ENCODE data around the gene EMP1.

EMP1 gene

DNA sequence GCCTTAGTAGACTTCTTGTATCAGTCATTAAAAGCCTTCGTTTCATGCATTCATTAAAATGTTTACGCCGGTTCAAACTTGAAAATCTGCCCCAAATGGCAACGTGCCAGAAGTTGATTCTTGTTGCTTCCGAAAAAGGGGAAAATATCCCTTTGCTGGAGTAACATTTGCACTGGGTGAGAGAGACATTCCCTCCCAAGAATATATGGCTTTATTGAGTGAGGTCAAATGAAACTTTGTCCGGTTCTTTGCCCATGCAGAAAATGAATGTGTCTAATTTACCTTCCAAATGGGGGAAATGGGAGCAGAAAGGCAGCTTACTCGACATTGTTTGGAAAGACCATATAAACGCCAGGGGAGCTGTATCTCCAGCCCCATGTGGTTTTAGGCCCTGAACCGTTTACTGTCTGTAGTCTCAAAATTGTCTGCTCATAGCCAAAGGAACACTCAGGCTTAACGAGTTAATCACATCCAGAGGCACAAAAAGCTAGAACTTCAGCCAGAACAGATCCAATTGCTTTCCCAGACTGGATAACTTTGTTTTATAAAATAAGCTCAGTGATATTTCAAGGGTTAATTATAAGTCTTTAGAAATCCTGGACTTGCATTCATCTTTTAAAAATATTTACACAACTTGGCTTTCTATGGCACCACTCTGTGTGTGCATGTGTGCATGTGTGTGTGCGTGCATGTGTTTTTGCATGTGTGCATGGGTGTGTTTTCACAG lies 2.9 kb upstream of the EMP1 start:
- Histone ChIP-seq H3K27ac (ENCODE audit: low read depth, low read length) (peak overlapping the region; percentile 100), H3K9ac (ENCODE audit: low read length in 5 of 5) (peak overlapping the region in 2 of 5 donors; percentile 36), H3K4me1 (ENCODE audit: control insufficient read depth in 5 of 5, insufficient read depth in 5 of 5, low read length in 5 of 5) (peaks cover 21 to 57% (median 47%) of the 10 kb centered on the region in 5 donors), H3K9me3 (ENCODE audit: control insufficient read depth in 5 of 5, low read length in 5 of 5) (no peaks in the 10 kb centered on the region), H3K27me3 (ENCODE audit: control insufficient read depth in 5 of 5, insufficient read depth in 4 of 5, low read length in 5 of 5) (no peaks in the 10 kb centered on the region), H3K36me3 (ENCODE audit: control insufficient read depth in 5 of 5, insufficient read depth in 5 of 5, low read length in 5 of 5) (no peaks in the 10 kb centered on the region), H3K4me3 (ENCODE audit: low read depth in 1 of 5, low read length in 5 of 5) (peak overlapping the region in 1 of 5 donors; percentile 12)

DNA sequence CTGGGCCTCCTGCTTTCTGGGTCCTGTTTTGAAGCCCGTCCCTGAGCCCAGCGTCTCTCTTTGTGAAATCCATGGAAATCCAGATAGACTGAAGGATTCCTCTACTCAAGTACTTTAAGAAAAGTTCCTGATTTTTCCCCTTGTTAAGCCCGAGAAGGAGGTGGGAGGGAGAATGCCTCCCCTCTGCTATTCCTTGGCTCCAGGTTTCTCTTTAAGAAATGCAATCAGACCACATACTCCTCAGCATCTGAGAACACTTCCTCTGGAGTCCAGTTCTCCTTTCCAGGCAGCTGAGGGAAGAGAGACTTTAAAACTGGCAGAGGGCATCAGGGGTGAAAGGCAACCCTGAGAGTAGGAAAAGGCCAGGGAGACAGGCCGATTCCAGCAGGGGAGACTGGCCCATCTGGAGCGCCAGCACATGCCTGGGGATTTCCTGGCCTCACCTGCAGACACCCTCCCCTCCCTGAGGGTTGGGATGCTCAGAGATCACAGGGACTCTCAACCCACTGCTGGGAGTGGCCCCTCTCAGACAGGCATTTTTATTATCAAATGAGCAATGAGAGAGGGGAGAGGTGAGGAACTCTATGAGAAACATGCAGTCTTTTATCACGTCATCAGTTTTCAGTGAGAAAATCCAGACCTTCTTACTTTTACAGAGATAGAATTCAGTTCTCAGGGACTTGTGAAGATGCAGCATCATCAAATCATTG lies 2.0 kb upstream of the EMP1 start:
- H3K9ac ChIP-seq (ENCODE audit: low read length in 5 of 5), result peak overlapping the region in 4 of 5 donors; percentile 6 to 44 (median 36)
- H3K27me3 ChIP-seq (ENCODE audit: control insufficient read depth in 5 of 5, insufficient read depth in 4 of 5, low read length in 5 of 5), result no peaks in the 10 kb centered on the region
- H3K4me3 ChIP-seq (ENCODE audit: low read depth in 1 of 5, low read length in 5 of 5), result peak overlapping the region in 1 of 5 donors; percentile 12
- H3K4me1 ChIP-seq (ENCODE audit: control insufficient read depth in 5 of 5, insufficient read depth in 5 of 5, low read length in 5 of 5), result peaks cover 14 to 57% (median 46%) of the 10 kb centered on the region in 5 donors
- H3K36me3 ChIP-seq (ENCODE audit: control insufficient read depth in 5 of 5, insufficient read depth in 5 of 5, low read length in 5 of 5), result peaks cover 0 to 7% (median 4%) of the 10 kb centered on the region in 5 donors
- peak overlapping the region; percentile 100 for H3K27ac ChIP-seq (ENCODE audit: low read depth, low read length)
- H3K9me3 ChIP-seq (ENCODE audit: control insufficient read depth in 5 of 5, low read length in 5 of 5), result no peaks in the 10 kb centered on the region

- H3K9ac ChIP-seq (ENCODE audit: low read length in 5 of 5), result peak overlapping the region in 2 of 5 donors; percentile 3 to 58
- no peaks in the 10 kb centered on the region for H3K27me3 ChIP-seq (ENCODE audit: control insufficient read depth in 5 of 5, insufficient read depth in 4 of 5, low read length in 5 of 5)
- peaks cover 3 to 14% (median 9%) of the 10 kb centered on the region in 5 donors for H3K36me3 ChIP-seq (ENCODE audit: control insufficient read depth in 5 of 5, insufficient read depth in 5 of 5, low read length in 5 of 5)
- peaks cover 14 to 60% (median 49%) of the 10 kb centered on the region in 5 donors for H3K4me1 ChIP-seq (ENCODE audit: control insufficient read depth in 5 of 5, insufficient read depth in 5 of 5, low read length in 5 of 5)
- H3K27ac ChIP-seq (ENCODE audit: low read depth, low read length), result peak overlapping the region; percentile 100
- peak overlapping the region in 2 of 5 donors; percentile 95 to 99 for H3K4me3 ChIP-seq (ENCODE audit: low read depth in 1 of 5, low read length in 5 of 5)
- no peaks in the 10 kb centered on the region for H3K9me3 ChIP-seq (ENCODE audit: control insufficient read depth in 5 of 5, low read length in 5 of 5)
Measured at GRCh38 chr12:13195250-13195649, 1.3 kb upstream of the EMP1 start.

- H3K4me3 ChIP-seq (ENCODE audit: low read depth in 1 of 5, low read length in 5 of 5), result peak overlapping the region; percentile 19 to 99 (median 94)
- peak overlapping the region; percentile 3 to 99 (median 56) for H3K9ac ChIP-seq (ENCODE audit: low read length in 5 of 5)
- H3K9me3 ChIP-seq (ENCODE audit: control insufficient read depth in 5 of 5, low read length in 5 of 5), result no peaks in the 10 kb centered on the region
- peaks cover 15 to 65% (median 54%) of the 10 kb centered on the region in 5 donors for H3K4me1 ChIP-seq (ENCODE audit: control insufficient read depth in 5 of 5, insufficient read depth in 5 of 5, low read length in 5 of 5)
- H3K36me3 ChIP-seq (ENCODE audit: control insufficient read depth in 5 of 5, insufficient read depth in 5 of 5, low read length in 5 of 5), result peaks cover 6 to 18% (median 14%) of the 10 kb centered on the region in 5 donors
- H3K27ac ChIP-seq (ENCODE audit: low read depth, low read length), result peak overlapping the region; percentile 100
- H3K27me3 ChIP-seq (ENCODE audit: control insufficient read depth in 5 of 5, insufficient read depth in 4 of 5, low read length in 5 of 5), result no peaks in the 10 kb centered on the region
Measured at GRCh38 chr12:13195785-13196129, 769 bp upstream of the EMP1 start.

DNA sequence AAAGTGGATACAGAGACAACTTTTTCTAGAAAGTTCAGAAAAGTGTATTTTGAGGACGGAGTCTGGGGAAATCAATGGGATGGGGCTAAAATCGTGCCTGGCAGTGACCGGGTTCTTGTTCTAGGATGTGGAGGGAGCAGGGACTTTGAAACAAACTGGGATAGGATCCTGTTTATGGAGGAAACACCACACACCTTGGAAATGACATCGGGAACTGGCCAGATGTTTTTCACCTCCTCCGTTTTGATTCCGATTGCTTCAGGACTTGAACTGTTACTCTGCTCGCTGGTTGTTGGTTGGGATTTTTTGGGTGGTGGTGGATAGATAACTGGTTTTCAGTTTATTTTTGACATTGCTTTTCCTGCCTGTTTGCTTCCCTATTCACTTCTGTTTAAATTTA lies 506 bp downstream of the EMP1 start:
- peaks cover 25 to 78% (median 66%) of the 10 kb centered on the region in 5 donors for H3K4me1 ChIP-seq (ENCODE audit: control insufficient read depth in 5 of 5, insufficient read depth in 5 of 5, low read length in 5 of 5)

DNA sequence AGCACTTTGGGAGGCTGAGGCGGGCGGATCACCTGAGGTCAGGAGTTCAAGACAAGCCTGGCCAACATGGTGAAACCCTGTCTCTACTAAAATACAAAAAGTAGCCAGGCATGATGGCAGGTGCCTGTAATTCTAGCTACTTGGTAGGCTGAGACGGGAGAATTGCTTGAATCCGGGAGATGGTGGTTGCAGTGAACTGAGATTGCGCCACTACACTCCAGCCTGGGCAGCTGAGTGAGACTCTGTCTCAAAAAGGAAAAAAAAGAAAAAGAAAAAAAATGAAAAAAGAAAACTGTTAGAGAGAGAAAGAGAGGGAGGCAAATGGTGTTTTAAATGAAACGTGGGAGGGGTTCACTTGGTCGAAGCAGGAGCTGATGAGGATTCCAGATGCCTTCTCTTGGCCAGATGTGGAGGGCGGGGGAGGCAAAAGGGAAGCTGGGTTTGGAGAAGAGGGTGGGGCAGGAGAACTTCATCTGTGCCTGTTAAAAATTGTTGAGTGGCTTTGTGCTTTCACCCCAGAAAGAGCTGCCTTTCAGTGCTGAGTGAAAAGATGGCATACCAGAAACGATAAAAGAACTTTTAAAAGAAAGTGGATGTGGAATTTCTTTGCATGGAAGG lies 1.1 kb downstream of the EMP1 start:
- Histone ChIP-seq H3K36me3 (ENCODE audit: control insufficient read depth in 5 of 5, insufficient read depth in 5 of 5, low read length in 5 of 5) (peaks cover 9 to 31% (median 17%) of the 10 kb centered on the region in 5 donors), H3K9ac (ENCODE audit: low read length in 5 of 5) (peak overlapping the region; percentile 95 to 100 (median 98)), H3K4me1 (ENCODE audit: control insufficient read depth in 5 of 5, insufficient read depth in 5 of 5, low read length in 5 of 5) (peaks cover 29 to 83% (median 72%) of the 10 kb centered on the region in 5 donors), H3K9me3 (ENCODE audit: control insufficient read depth in 5 of 5, low read length in 5 of 5) (no peaks in the 10 kb centered on the region), H3K27ac (ENCODE audit: low read depth, low read length) (peak overlapping the region; percentile 100), H3K27me3 (ENCODE audit: control insufficient read depth in 5 of 5, insufficient read depth in 4 of 5, low read length in 5 of 5) (no peaks in the 10 kb centered on the region), H3K4me3 (ENCODE audit: low read depth in 1 of 5, low read length in 5 of 5) (peak overlapping the region; percentile 90 to 99 (median 95))

More for the DNA sequence above, 506 bp downstream of the EMP1 start:
- Histone ChIP-seq H3K9me3 (ENCODE audit: control insufficient read depth in 5 of 5, low read length in 5 of 5) (no peaks in the 10 kb centered on the region), H3K36me3 (ENCODE audit: control insufficient read depth in 5 of 5, insufficient read depth in 5 of 5, low read length in 5 of 5) (peaks cover 7 to 25% (median 17%) of the 10 kb centered on the region in 5 donors), H3K9ac (ENCODE audit: low read length in 5 of 5) (peak overlapping the region; percentile 95 to 100 (median 98)), H3K27me3 (ENCODE audit: control insufficient read depth in 5 of 5, insufficient read depth in 4 of 5, low read length in 5 of 5) (no peaks in the 10 kb centered on the region), H3K27ac (ENCODE audit: low read depth, low read length) (peak overlapping the region; percentile 100), H3K4me3 (ENCODE audit: low read depth in 1 of 5, low read length in 5 of 5) (peak overlapping the region; percentile 90 to 99 (median 95))

GRCh38 chr12:13198241-13198640 lies 1.7 kb downstream of the EMP1 start:
- H3K27me3 ChIP-seq (ENCODE audit: control insufficient read depth in 5 of 5, insufficient read depth in 4 of 5, low read length in 5 of 5), result no peaks in the 10 kb centered on the region
- peak overlapping the region; percentile 95 to 100 (median 98) for H3K9ac ChIP-seq (ENCODE audit: low read length in 5 of 5)
- H3K4me1 ChIP-seq (ENCODE audit: control insufficient read depth in 5 of 5, insufficient read depth in 5 of 5, low read length in 5 of 5), result peaks cover 29 to 83% (median 74%) of the 10 kb centered on the region in 5 donors
- no peaks in the 10 kb centered on the region for H3K9me3 ChIP-seq (ENCODE audit: control insufficient read depth in 5 of 5, low read length in 5 of 5)
- H3K36me3 ChIP-seq (ENCODE audit: control insufficient read depth in 5 of 5, insufficient read depth in 5 of 5, low read length in 5 of 5), result peaks cover 9 to 37% (median 20%) of the 10 kb centered on the region in 5 donors
- peak overlapping the region; percentile 100 for H3K27ac ChIP-seq (ENCODE audit: low read depth, low read length)
- peak overlapping the region; percentile 90 to 99 (median 95) for H3K4me3 ChIP-seq (ENCODE audit: low read depth in 1 of 5, low read length in 5 of 5)

DNA sequence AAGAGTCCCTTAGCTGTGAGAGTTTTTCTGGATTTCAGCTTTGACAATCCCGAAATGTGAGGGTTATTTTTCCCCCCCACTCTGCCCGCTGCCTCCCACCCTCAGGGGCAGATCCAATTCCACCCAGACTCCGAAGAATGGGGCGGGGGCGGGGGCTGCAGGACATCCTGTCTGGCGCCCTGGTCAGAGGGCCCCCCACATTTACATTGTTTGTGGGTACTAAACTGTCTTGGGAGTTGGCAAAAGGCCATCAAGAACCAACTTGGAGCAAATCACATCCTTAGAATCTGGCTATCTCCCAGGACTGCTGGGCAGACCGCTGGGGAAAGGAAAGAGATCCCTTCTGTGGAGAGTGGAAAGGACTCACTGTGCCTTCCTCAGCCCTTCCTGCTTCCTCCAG lies 2.4 kb downstream of the EMP1 start:
- H3K27me3 ChIP-seq (ENCODE audit: control insufficient read depth in 5 of 5, insufficient read depth in 4 of 5, low read length in 5 of 5), result no peaks in the 10 kb centered on the region
- H3K27ac ChIP-seq (ENCODE audit: low read depth, low read length), result peak overlapping the region; percentile 100
- peak overlapping the region; percentile 75 to 100 (median 96) for H3K9ac ChIP-seq (ENCODE audit: low read length in 5 of 5)
- peak overlapping the region; percentile 90 to 99 (median 95) for H3K4me3 ChIP-seq (ENCODE audit: low read depth in 1 of 5, low read length in 5 of 5)
- peaks cover 9 to 43% (median 25%) of the 10 kb centered on the region in 5 donors for H3K36me3 ChIP-seq (ENCODE audit: control insufficient read depth in 5 of 5, insufficient read depth in 5 of 5, low read length in 5 of 5)
- no peaks in the 10 kb centered on the region for H3K9me3 ChIP-seq (ENCODE audit: control insufficient read depth in 5 of 5, low read length in 5 of 5)
- H3K4me1 ChIP-seq (ENCODE audit: control insufficient read depth in 5 of 5, insufficient read depth in 5 of 5, low read length in 5 of 5), result peaks cover 34 to 83% (median 74%) of the 10 kb centered on the region in 5 donors

GRCh38 chr12:13199592-13199991 lies 3.1 kb downstream of the EMP1 start:
- Histone ChIP-seq H3K9me3 (ENCODE audit: control insufficient read depth in 5 of 5, low read length in 5 of 5) (no peaks in the 10 kb centered on the region), H3K4me1 (ENCODE audit: control insufficient read depth in 5 of 5, insufficient read depth in 5 of 5, low read length in 5 of 5) (peaks cover 35 to 83% (median 74%) of the 10 kb centered on the region in 5 donors), H3K27me3 (ENCODE audit: control insufficient read depth in 5 of 5, insufficient read depth in 4 of 5, low read length in 5 of 5) (no peaks in the 10 kb centered on the region), H3K36me3 (ENCODE audit: control insufficient read depth in 5 of 5, insufficient read depth in 5 of 5, low read length in 5 of 5) (peaks cover 9 to 50% (median 32%) of the 10 kb centered on the region in 5 donors), H3K4me3 (ENCODE audit: low read depth in 1 of 5, low read length in 5 of 5) (peak overlapping the region; percentile 90 to 99 (median 95)), H3K9ac (ENCODE audit: low read length in 5 of 5) (peak overlapping the region; percentile 75 to 100 (median 96)), H3K27ac (ENCODE audit: low read depth, low read length) (peak overlapping the region; percentile 100)
